Stimulated activated CD8-positive, alpha-beta memory T cell treated with anti-CD3 and anti-CD28 coated beads, Interleukin-12 subunit alpha, Interleukin-12 subunit beta, amount 100 ng/mL, for 24 hours (primary cell): ENCODE data around the gene AKT1.
"Not testable (repeated sequence)": the region's sequence is repeated elsewhere in the genome, so short reads cannot be mapped to it uniquely, and the experiment has no call there.

Source experiments
- DNase-seq: peaks from one replicate; pipeline ENCODE4 v3.0.0-alpha.2; 2020; ENCODE audit errors: extremely low read depth

The AKT1 gene

DNA sequence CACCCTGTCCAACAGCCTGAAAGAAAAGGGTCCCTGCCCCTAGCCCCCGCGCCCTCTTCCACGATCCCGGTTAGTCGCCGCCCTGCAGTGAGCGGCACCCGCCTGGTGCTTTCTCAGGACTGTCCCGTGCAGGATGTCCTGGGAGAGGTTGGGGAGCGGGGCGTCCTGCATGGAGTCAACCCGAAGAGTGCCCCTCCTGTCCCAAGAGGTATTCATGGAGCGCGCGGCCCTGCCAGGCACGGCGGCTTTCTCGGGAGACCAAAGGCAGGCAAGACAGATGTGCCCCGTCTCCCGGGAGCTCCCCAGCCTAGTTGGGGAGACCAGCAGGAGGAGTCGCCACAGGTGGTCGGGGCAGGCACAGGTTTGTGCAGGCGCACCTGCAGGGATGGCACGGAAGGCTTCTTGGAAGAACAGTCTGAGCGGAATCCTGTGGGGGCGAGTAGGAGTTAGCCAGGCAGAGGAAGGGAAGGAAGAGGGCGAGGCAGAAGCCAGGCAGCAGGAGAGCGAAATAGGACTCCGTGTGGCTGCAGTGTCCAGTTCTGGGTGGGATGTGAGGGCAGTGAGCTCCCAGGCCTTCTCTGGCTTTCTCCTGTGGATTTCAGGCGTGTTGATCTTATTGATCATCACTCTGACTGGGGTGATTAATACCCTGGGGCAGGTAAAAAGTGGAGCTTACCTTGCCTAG is 41.9 kb downstream of the AKT1 start:
- no peak for DNase-seq

DNA sequence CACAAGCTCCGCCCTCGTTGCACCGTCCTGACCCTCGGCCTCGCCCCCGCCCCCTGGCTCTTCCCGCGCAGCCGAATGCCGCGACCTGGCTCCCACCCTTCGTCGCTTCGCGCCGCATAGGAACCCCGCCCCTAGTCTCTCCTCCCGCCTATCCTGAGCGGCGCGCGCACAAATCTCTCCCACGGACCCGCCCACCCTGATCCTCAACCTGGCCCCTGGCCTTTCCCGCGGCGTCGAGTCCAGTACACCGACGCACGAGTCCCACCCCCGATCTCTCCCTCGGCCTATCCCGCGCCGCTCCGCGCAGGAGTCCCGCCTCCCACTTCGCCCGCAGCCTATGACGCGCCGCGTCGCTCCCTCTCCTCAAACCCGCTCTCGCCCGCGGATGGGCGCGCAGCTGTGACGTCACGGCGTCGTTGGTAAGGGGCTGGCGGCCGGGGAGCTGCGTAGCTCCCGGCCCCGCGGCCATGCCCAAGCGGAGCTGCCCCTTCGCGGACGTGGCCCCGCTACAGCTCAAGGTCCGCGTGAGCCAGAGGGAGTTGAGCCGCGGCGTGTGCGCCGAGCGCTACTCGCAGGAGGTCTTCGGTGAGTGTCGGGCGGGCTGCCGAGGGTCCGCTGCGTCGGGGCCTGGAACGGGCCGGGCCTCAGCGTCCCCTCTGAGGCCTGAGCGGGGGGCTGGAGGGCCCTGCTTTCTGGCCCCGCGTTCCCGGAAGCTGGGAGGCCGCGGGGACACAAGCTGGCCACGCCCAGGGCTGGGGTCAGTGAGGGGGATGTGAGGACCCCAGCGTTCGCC is 42.6 kb downstream of the AKT1 start, which contains the start of gene SIVA1:
Gene SIVA1, plus strand, starts transcription at position 413 of the 793 bp plus-strand sequence. Its CDS starts 55 bp downstream, at position 468.
- DNase-seq: peak; percentile 99

DNA sequence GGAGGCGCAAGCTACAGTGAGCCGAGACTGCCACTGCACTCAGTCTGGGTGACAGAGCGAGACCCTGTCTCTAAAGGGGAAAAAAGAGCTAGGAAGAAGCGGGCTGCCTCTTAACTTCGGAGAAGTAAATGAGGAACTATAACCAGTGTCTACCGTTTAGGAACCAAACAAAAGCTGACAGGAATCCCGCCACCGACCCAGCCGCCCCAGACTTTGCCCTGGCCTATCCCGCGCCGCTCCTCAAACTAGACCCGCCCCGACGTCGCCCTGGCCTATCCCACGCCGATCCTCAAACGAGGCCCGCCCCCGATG is 43.2 kb downstream of the AKT1 start:
- no peak for DNase-seq

DNA sequence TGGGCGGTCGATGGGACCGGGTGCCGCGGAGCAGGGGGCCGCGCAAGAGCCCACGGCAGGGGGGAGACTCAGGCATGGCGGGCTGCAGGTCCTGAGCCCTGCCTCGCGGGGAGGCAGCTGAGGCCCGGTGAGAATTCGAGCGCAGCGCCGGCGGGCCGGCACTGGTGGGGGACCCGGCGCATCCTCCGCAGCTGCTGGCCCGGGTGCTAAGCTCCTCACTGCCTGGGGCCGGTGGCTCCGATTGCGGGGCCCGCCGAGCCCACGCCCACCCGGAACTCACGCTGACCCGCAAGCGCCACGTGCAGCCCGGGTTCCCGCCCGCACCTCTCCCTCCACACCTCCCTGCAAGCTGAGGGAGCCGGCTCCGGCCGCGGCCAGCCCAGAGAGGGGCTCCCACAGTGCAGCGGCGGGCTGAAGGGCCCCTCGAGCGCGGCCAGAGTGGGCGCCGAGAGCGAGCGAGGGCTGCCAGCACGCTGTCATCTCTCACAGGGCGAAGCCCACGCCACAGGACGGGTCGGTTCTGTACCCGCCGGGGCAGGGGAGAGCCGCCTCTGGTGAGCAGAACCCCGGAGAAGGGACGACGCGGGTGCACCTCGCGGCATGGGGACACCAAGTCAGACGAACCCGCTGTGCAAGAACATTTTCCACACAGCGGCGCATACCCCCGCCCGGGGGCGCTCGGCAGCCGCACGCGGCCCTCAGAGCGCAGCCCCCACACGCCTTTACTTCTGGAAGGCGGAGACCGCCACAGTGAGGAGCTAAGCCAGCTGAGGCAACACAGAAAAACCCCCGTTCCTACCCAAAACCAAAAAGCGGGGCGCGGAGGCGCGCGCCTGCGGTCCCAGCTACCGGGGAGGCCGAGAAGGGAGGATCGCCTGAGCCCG is 43.8 kb downstream of the AKT1 start:
- DNase-seq: no peak

DNA sequence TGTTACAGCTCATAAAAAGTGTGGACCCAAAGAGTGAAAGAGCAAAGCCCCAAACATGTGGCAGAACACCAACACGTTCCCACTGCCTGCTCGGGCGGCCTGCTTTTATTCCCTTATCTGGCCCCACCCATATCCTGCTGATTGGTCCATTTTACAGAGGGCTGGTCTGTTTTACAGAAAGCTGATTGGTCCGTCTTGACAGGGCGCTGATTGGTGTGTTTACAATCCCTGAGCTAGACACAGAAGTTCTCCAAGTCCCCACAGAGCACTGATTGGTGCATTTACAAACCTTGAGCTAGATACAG is 44.8 kb downstream of the AKT1 start:
- DNase-seq: not testable (repeated sequence)

DNA sequence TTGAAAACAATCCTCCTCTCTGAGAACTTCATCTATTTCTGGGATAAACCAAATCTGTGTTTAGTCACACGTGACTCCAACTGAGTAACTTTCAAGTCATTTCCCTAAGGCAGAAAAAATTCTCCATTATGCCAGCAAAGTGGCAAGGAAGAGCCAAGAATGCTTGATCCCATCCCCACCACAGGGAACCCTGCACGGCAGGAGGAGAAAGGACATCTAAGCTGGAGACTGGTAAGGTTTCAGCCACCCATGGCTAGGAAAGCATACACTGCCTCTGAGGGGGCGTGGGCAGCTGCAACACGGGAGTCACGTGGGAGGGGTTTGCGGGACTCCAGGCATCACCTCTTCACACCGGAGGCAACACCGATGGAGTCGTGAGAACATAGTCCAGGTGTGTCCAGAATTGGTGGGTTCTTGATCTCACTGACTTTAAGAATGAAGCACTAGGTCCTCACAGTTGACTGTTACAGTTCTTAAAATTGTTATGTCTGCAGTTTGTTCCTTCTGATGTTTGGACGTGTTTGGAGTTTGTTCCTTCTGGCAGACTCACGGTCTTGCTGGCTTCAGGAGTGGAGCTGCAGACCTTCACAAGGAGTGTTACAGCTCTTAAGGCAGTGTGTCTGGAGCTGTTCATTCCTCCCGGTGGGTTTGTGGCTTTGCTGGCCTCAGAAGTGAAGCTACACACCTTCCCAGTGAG is 45.3 kb downstream of the AKT1 start:
- no peak for DNase-seq

DNA sequence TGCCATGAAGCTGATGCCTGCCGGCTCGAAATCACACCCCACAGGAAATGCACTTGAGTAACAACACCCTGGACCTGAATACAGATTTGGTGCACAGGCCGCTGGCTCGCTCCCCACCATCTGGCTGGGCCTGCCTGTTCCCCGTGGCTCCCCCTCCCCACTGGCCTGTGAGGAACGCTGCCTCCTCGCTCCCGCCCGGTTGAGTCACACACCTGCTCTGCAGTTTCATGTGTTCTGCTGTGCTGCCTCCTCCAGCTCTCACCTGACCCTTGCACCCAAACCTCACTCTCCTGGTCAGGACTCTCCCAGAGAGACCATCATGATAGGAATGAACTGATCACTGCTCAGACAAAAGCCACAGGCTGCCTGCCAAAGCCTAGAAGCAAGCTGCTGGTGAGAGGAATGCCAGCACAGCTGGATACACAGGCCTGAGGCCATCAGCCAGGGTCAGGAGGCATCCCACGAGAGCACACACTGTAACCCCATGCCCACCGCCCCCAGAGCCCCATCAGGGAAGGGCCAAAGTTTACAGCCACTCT is 46.4 kb downstream of the AKT1 start:
- DNase-seq: no peak

DNA sequence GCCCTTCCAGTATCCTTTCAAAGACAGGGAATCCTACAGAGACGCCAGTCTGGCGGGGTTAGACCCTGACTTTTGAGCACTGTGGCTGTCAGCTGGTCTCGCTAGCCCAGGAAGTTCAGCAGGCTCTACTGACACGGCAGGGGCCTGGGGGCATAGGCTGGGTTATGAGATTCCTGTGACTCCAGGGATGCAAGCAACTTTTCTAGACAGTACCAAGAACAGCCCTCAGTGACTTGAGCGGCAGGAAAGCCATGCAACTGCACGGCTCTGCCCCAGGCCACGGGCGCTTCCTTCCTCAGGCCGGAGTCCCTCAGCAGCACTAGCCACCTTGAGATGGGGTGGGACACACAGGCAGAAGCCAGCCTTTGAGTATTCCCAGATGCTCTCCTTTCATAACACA is 47.7 kb downstream of the AKT1 start:
- no peak for DNase-seq

DNA sequence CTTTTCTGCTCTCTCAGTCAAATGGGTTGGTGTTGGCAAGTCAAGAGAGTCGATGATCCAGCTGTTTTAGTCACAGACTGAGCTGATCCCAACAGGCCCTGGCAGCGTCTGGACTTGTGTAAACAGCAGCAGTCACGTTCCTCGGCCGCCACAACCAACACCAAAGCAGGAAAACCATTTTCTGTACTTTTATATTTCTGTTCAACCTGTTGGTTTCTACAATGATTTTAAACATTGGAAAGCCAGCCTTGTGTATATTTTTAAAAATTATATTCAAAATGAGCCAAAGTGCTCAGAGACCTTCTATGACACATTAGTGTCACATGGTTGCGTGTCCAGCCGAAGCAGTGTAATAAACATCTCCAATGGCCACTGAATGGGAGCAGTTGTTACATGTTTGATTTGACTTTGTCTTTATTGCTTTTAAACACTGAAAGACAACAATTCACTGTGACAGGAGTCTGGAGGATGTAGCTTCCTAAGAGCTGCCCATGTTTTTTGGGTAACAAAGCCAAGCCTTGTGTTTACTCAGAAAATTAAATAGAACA is 48.5 kb downstream of the AKT1 start:
- no peak for DNase-seq

DNA sequence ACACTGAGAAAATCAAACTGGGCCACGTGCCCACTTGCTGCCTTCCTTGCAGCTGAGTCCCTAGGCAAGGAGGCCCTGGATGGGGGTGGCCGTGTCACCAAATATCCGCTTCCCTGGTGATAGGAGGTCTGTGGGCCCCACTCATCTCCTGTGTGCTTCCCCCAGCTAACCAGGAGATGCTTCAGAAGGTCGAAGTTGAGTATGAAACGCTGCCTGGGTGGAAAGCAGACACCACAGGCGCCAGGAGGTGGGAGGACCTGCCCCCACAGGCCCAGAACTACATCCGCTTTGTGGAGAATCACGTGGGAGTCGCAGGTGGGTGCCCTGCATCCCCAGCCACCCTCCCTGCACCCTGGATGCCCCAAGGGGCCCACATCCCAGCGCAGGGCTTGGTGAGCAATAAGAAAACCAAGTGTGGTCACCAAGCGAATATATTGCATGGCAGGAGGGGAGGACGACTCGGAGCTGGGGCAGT is 49.4 kb downstream of the AKT1 start:
- no peak for DNase-seq

DNA sequence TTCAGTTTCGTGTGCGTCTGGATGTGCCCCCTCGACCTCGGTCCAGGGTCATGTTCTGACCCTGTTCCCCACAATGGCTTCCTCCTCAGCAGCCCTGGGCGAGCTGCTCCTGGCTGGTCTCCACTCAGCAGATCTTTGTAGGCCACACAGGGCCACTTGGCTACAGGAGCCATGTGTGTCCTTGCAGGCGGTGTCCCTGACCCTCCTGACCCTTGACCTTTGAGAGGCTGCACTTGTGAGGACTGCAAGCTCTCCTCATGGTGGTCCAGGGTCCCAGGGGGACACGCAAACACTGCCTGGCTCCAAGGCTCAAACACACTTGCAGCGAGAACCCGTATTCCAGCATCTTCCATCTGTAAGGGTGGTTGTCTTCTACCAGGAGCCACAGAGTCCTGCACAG is 50.1 kb downstream of the AKT1 start:
- DNase-seq: no peak

DNA sequence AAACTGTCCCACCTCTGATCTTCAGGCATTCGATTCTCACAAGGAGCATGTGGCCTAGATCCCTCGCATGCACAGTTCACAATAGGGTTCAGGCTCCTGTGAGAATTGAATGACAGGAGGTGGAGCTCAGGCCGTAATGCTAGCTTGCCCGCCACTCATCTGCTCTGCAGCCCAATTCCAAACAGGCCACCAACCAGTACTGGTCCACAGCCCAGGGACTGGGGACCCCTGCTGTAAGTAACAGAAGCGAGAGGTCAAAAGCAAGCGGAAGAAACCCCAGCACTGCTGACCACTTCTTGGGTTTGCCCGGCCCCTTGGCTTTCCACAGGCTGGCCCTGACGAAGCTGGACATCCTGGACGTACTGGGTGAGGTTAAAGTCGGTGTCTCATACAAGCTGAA is 51.1 kb downstream of the AKT1 start:
- DNase-seq: no peak

DNA sequence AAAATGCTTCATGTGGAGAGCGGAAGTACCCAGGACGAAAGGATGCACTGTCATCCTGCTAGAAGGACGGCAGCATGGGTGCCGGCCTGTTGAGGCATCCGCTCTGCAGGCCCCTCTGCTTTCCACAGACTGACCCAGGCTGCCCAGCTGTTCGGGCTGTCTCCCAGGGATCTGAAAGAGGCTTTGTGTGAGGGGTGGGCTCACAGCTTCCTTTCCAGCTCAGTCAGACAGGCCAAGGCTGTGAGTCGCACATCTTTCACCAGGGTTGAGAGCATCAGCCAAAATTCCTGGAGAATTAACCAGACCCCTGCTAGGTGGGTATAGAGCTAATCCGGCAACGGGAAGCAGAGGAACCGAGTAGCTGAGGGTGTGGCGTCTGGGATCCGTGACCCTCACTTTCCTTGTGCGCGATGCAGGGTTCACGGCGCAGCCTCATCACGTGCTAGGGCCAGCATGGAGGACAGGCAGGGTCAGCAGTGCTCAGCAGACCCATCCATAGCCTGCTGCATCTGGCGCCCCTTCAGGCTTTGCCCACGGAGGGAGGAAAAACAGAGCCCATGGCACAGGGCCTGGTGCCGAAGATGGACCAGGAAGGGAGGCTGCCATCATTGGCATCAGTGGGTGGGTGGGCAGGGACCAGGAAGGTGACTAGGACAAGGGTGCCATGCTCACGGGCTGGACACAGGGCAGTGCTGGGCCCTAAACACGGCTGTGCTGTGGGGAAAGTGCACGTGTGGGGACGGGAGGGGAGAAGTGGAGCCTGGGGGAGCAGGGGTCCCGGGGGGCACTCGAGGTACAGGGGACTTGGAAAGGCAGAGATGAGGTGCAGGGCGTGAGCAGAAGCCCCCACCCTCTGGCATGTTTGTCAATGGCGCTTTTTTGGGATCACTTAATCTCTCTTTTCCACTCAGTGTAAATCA is 51.8 kb downstream of the AKT1 start:
- DNase-seq: no peak

DNA sequence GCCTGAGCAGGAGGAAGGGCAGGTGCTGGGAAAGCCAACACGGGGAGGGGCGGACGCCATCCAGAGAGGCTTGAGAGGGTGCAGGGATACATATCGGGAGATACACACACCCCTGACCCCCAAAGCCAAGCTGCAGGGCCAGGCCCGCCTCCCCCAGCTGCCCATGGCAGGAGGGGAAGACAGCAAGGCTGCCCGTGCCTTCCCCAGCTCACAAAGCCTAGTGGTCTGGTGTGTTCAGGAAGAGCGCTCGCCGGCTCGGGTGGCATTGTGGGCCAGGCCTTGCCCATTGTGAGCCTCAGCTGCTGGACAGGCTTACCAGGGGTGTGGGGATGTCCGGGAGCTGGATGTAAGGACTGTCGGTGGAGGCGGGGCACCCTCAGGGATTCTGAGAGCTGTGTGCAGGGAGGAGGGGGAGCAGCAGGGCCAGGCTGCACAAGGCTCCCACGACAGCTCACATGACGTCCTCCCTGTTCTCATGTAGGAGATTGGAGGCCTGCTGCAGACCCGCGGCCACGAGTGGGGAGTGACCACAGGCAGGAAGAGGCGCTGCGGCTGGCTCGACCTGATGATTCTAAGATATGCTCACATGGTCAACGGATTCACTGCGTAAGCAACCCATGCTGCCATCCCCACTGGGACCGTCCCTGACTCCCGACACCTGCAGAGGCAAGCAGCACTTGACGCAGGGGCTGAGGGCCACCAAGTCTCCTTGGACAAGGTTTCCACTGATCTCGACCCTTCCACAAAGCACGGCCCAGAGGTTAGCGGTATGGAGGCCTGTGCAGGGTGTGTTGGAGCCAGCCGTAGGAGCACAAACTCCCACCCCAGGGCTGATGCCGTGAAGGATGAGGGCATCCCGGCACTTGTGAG is 52.7 kb downstream of the AKT1 start:
- DNase-seq: no peak

DNA sequence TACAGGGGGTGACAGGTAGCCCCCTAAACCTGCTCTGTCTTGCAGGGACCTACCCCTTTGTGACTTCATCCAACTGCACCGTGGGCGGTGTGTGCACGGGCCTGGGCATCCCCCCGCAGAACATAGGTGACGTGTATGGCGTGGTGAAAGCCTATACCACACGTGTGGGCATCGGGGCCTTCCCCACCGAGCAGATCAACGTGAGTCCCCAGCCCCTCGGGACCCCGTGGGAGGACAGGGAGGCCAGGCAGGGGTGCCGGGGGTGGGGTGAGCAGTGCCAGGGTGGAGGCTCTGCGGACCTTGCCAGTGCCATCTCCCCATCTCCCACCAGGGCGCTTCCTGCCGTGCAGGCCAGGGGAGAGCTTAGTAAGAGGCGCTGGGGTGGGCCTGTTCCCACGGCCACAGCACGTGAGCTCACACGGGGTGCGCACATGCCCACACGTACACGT is 53.7 kb downstream of the AKT1 start:
- no peak for DNase-seq

DNA sequence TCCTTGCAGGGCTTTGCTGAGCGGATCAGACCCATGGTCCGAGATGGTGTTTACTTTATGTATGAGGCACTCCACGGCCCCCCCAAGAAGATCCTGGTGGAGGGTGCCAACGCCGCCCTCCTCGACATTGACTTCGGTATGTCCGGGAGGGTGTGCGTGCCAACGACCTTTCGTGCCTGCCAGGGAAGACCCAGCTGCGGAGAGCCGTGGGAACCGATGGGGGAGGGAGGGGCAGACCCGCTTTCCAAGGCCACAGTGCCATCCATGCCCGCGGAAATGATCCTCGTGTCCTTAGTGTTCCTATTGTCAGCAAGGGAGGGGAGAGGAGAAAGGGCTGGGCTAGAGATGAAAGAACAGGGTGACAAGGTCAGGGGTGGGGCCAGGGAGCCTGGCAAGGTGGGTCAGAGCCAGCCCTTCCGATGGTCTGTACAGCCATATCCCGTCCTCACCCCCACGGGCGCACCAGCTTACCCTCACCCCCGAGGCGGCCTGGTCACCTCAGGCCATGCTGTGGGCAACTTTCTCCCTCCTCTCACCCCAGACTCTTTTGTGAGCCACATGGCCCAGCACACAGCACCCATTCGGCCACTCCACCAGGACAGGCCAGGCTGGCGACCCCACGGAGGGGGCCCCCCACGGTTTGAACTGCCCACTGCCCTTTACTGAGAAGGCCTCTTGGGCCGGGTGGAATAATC is 54.3 kb downstream of the AKT1 start:
- DNase-seq: no peak

DNA sequence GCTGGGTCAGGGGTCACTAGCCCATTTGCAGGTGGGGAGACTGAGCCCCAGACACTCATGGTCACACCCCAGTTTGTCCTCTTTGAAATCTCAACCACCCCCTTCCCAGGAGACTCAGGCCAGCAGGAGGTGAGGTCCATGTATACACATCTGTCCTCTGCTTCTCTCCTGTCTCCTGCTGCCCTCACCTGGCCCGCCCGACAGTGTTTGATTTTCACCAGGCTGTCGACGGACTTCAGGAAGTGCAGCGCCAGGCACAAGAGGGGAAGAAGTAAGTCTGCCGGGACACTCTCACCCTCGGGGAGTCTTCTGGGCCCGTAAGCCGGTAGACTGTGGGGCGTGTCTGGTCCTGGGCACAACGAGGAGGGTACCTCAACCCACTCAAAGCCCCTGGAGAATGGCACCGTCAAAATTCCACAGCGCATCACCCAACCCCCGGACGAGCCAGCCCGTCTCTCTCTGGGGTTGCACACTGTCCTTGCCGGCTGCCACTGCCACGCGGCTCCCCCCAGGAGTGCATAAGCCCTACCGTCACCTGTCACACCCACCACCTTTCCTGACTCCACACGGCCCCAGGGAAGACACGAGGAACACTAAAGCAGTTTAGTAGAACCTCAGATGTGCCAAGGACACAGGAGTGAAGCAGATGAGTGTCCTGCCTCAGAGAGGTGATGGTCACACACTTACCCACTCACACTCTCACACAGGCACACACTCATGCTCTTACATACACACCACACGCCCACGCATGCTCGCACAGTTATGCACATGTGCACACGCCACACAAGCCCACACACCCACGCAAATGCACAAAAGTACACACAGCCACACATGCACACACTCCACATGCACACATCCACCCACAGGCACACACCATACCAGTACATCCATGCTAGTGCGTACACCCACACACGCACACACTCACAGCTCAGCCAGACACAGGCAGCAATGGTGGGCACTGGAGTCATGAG is 55.7 kb downstream of the AKT1 start:
- no peak for DNase-seq
